ENCODE measurements around the gene ZNF276.
"Not testable (repeated sequence)": the region's sequence is repeated elsewhere in the genome, so short reads cannot be mapped to it uniquely, and the experiment has no call there.

ZNF276 gene

DNA sequence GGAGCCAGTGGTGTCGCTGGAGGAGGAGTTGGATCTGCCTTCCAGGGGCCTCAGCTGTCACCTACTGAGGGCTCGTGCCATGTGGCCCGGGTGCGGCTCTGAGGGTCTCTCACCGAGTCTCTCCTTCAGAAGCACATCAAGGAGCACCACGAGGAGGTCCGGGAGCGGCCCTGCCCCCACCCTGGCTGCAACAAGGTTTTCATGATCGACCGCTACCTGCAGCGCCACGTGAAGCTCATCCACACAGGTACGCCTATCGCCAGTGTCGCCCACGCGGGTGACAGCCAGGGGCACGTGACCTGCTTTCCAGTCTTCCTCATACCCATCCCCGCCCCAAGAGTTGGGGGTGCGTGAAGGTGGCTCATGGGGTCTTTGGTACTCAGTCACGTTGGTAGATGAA lies 12.5 kb downstream of the ZNF276 start:
- no peak for DNase-seq (ENCODE audit: low read depth in 2 of 2, low spot score in 1 of 2)

DNA sequence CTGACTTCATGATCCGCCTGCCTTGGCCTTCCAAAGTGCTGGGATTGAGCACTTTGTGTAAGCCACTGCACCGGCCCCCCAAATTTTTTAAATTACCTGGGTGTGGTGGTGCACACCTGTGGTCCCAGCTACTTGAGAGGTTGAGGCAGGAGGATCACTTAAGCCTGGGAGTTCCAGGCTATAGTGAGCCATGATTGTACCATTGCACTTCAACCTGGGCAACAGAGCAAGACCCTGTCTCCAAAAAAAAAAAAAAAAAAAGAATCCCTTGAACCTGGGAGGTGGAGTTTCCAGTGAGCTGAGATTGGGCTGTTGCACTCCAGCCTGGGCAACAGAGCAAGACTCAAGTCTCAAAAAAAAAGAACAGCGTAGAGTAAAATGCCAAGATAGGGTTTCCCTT lies 15.2 kb downstream of the ZNF276 start:
- DNase-seq (ENCODE audit: low read depth in 2 of 2, low spot score in 1 of 2), result no peak

DNA sequence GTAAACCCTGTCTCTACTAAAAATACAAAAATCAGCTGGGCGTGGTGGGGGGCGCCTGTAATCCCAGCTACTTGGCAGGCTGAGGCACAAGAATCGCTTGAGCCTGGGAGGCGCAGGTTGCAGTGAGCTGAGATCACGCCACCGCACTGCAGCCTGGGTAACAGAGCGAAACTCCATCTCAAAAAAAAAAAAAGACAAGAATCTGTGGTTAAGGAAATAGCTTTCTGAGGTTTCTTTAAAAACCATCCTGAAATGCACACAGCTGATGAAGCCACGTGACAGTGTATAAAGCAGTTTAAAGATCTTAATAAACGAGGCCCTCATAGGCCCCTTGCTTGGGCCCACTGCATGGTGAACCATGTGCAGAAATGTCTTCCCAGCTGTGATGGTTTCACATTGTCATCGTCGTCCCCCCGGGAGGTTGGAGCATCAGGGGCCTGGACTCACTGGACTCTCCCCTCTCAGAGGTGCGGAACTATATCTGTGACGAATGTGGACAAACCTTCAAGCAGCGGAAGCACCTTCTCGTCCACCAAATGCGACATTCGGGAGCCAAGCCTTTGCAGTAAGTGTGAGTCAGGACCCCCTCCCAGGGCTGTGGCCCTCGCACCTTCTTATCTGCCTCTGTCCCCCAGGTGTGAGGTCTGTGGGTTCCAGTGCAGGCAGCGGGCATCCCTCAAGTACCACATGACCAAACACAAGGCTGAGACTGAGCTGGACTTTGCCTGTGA lies 16.2 kb downstream of the ZNF276 start:
- no peak for DNase-seq (ENCODE audit: low read depth in 2 of 2, low spot score in 1 of 2)

DNA sequence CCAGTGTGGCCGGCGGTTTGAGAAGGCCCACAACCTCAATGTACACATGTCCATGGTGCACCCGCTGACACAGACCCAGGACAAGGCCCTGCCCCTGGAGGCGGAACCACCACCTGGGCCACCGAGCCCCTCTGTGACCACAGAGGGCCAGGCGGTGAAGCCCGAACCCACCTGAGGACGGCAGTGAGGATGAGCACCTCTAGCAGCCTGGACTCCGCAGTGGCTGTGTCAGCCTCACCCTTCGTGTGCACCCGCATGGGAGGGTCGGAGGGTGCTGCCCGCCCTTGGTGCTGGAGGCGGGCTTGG lies 16.7 kb downstream of the ZNF276 start:
- no peak for DNase-seq (ENCODE audit: low read depth in 2 of 2, low spot score in 1 of 2)

DNA sequence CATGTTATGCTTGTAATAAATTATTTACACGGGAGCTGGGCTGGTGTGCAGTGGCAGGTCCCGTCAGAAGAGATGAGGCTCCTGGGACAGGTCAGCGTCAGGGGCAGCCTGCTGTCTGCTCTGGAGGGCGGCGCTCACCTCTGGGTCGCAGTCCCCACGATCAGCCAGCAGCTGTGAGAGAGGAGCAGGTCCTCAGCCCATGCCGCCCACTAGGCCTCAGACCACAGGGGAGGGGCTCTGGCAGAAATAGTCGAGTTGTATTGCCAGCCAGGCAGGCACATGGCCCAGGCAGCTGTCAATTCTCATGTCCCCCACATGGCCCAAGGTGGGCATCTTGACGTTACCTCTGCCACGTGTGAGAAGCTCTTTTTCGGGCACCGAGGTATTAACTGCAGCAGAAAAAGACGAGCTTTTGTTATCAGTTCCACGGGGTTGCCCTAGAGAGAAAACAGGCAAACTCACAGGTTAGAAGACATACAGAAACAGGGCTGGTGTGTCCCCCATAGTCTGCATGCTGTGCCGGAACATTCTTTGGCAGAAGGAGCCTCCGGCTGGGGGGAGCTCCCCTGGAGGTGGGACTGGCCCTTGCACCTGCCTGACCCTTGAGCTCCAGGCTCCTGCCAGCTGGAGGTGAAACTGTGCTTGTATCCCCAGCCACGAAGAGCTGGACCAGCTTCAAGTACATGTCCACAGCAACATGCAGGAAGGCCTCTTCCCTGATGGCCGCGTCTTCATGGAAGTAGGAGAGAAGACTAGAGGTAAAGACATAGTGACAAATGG lies 17.4 kb downstream of the ZNF276 start:
- no peak for DNase-seq (ENCODE audit: low read depth in 2 of 2, low spot score in 1 of 2)

DNA sequence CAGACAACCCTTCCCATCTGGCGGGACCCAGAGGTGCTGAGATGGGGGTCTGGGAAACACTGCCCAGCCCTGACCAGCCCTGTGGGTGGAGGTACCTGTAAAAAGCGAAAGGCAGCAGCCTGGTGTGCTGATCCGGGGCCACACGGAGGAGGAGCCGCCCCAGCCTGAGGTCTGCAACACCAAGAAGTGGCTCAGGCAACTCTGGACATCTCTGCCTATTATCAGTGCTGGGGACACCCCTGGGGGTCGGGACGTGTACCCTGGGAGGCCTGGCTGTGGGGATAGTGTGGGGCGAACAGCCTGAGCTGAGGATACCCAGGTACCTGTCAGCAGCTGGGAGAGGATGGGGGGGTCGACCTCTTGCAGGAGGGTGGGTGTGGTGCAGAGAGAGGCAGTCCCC lies 18.0 kb downstream of the ZNF276 start:
- no peak for DNase-seq (ENCODE audit: low read depth in 2 of 2, low spot score in 1 of 2)

DNA sequence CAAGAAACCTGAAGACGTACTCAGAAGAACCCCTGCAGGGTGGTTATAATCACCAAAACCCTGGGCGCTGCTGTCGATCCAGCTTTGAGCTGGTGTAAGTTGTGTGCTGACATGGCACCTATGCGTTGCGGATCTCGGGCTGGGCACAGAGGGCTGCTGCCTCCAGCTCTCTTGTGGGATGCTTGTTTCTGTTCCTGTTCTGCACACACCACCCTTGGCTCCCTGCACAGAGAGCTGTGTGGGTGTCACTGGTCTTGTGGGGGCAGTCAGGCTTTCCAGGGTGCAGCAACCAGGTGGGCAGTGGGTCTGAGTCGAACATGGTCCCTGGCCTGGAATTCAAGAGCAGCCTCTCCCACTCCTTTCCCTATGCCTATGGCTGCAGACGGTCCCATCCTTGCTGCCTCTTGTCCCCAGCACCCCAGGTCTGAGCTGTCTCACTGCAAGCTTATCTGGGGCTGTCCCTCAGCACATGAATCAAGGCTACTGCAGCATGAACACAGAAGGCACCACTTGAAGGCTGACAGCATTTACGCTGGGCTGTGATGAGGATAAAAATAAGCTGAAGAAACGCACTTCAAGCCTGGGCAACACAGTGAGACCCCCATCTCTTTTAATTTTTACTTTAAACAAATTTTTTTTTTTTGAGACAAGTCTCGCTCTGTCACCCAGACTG lies 20.1 kb downstream of the ZNF276 start:
- no peak for DNase-seq (ENCODE audit: low read depth in 2 of 2, low spot score in 1 of 2)

DNA sequence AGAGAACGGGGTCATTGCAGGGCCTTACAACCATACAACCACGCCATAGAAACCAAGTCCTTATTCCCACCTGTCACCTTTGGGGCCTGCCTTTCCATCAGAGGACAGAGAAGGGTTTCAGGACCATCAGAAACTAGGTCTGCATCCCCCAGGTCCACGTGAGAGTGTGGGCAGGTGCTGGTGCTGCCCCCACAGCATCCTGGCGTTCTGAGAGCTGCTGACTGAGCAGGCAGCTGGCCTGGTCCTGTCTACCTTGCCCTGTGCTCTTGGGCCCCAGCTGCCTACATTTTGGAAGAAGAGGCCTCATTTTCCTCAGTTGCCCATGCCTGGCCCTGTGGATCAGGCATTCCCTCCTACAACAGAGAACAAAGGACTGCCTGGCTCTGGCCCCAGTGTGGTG lies 21.6 kb downstream of the ZNF276 start:
- DNase-seq (ENCODE audit: low read depth in 2 of 2, low spot score in 1 of 2), result no peak

DNA sequence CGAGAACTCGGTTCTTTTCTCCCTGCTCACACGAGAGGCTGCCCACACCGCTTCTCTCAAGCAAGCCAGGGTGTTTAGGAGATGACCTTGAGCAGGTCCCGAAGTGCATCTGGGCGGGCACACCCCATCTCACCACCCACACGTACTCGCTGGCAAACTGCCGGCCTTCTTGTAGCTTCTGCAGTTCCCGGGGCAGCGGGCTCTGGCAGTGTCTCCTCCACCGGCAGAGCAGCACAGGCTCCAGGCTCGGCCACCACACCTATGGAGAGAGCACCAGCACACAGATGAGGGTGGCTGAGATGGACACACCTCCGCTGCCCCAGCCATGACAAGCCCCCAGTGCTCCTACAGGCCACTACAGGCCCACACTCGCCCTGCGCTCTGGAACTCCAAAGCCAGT lies 23.5 kb downstream of the ZNF276 start:
- DNase-seq (ENCODE audit: low read depth in 2 of 2, low spot score in 1 of 2), result no peak

DNA sequence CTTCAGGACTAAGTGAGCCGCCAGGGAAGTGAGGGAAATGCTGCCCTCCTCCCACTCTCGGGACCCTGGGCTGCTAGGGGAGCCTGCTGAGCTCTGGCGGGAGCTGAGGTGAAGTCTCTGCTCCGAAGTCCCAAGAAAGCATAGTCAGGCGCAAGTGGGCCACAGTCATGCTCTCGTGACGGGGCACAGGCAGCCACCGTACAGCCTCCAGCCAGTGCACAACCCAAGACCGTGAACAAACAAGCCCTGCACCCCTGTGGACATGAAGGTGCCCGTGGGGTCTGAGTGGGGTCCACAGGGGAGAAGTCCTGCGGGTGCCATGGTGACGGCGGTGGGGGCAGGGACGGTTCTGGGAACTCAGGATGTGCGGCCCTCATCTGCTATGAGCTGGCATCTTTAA lies 24.7 kb downstream of the ZNF276 start:
- no peak for DNase-seq (ENCODE audit: low read depth in 2 of 2, low spot score in 1 of 2)

DNA sequence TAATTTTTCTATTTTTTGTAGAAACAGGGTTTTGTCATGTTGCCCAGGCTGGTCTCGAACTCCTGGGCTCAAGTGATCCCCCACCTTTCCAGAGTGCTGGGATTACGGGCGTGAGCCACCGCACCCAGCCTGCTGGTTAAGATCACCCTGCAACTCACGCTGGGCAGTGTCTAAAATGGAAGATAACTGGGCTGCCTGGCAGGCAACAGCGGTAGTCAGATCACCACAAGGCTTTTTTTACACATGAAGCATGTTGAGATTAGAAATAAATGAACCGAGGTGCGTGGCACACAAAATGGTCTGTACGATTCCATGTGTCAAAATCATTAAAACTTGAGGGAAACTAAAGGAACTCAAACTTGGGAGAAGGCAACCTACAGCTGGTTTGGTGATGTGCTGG lies 26.7 kb downstream of the ZNF276 start:
- DNase-seq (ENCODE audit: low read depth in 2 of 2, low spot score in 1 of 2), result no peak

DNA sequence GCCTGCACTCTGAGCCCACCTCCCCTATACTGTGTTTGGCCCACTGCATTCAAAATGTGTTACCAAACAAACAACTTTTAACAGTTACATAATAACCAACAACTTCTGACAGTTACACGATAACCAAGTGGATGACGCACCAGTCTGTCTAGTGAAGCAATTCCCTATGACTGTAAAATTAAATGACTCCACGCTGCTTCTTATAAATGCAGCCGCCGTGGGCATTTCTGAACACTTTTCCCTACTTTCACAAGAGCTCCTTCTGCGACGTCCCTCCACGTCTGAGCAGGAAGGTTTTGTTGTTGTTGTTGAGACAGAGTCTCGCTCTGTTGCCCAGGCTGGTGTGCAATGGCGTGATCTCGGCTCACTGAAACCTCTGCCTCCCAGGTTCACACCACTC lies 27.6 kb downstream of the ZNF276 start:
- DNase-seq (ENCODE audit: low read depth in 2 of 2, low spot score in 1 of 2), result no peak

DNA sequence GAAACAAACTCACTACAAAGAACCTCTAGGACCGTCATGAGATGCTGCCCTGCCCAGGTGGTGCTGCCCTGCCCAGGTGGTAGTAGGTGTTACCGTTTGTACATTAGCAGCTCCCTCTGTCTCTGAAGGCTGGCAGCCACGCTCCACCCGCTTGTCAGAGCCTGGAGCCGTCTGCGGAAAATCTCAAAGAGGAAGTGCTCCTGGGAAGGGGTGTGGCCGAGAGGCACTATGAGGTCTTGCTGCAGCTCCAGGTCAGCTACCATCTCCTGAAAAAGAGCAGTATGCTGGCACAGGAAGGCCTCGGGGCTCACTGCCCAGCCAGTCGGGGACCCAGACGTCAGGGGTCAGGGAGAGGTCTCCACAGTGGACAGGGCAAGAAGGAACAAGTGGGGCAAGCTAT lies 28.3 kb downstream of the ZNF276 start:
- DNase-seq (ENCODE audit: low read depth in 2 of 2, low spot score in 1 of 2), result no peak

DNA sequence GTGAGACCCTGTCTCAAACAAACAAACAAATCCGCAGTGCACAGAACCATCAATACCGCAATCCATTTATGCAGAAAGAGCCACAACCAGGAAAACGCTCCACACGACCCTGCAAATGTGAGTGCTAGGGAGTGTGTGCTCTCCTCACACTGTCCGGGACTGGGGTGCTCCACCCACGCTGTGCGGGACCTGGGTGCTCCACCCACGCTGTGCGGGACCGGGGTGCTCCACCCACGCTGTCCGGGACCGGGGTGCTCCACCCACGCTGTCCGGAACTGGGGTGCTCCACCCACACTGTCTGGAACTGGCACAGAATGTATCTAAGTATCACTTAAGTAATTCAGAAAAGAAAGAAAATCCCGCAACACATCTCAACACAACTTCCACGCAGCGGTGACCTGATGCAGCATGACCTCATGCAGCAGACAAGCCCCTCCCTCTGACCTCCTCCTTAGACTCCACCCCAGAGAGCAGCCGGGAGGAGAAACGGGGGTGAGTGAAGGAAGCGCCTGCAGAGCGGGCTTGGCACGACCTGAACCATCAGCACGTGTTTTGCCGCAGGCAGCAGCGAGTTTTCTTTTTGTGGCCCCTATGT lies 38.5 kb downstream of the ZNF276 start:
- DNase-seq (ENCODE audit: low read depth in 2 of 2, low spot score in 1 of 2), result no peak

DNA sequence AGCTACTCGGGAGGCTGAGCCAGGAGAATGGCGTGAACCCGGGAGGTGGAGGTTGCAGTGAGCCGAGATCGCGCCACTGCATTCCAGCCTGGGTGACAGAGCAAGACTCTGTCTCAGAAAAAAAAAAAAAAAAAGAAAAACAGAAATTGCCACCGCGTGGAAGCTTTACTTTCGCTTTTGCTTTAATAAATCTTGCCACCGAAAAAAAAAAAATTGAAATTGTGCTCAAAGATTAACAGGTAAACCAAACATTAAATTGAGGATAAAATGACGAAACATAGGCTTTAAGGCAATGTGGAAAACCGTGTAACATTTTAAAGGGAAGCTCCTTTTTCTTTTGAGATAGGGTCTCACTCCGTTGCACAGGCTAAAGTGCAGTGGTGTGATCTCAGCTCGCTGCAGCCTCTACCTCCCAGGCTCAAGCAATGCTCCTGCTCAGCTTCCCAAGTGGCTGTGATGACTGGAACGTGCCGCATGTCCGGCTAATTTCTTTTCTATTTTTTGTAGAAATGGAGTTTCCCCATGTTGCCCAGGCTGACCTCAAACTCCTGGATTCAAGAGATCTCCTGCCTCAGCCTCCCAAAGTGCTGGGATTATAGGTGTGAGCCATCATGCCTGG lies 40.1 kb downstream of the ZNF276 start:
- DNase-seq (ENCODE audit: low read depth in 2 of 2, low spot score in 1 of 2), result no peak

DNA sequence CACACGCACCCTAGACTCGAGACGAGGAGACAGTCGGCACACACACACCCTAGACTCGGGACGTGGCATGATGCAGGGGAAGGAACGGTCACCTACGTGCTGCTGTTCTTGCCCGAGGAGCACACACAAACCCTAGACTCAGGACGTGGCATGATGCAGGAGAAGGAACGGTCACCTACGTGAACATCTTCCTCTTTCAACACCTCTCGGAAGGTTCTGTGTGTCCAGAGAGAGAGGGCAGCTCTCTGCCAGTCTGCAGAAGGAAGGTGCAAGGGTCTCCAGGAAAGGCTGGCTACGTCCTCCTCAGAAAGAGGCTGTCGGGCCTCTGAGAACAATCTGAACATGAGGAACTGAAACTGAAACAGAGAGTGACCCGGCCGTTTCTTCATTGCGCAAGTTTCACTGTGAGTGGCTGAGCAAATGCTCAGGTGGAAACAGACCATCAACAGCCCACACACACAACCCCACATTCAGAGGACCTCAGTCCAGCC lies 43.4 kb downstream of the ZNF276 start:
- peak in 1 of 2 donors; percentile 27 for DNase-seq (ENCODE audit: low read depth in 2 of 2, low spot score in 1 of 2)

DNA sequence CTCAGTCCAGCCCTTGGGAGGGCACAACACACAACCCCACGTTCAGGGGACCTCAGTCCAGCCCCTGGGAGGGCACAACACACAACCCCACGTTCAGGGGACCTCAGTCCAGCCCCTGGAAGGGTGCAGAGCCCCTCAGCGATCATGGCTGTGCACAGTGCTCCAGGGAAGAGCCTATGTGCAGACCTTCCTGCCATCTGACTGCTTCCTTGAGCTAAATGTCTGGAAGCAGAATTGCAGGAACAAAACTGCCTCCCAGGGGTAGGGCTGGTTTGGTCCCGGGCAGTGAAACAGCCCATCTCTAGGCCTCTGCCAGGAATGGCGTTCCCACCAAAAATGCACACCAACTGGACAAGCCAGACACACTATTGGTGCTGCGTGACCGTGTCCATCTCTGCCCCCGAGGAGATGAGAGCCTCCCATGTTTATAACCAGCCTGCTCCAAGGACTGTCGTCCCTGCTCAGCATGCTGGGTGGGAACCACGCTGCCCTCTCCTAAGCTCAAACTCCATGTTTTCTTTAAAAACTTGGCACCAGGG lies 44.0 kb downstream of the ZNF276 start:
- no peak for DNase-seq (ENCODE audit: low read depth in 2 of 2, low spot score in 1 of 2)

DNA sequence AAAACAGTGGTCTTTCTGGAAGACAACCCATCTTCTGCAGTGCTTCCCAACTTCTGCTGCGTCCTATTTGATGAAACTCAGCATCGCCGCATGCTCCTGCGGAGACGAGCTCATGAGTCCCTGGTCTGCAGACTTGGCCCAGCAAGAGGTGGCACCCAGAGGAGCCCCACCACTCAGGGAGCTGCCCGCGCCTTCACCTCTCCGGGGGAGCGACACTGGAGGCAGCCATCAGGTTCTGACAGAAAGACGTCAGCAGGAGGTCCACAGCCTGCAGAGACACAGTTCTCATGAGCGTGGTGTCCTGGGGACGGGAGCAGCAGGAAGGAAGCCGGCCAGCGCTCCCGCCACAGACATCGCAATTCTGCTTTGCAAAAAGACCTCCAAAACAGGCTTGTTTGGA lies 49.0 kb downstream of the ZNF276 start:
- no peak for DNase-seq (ENCODE audit: low read depth in 2 of 2, low spot score in 1 of 2)

DNA sequence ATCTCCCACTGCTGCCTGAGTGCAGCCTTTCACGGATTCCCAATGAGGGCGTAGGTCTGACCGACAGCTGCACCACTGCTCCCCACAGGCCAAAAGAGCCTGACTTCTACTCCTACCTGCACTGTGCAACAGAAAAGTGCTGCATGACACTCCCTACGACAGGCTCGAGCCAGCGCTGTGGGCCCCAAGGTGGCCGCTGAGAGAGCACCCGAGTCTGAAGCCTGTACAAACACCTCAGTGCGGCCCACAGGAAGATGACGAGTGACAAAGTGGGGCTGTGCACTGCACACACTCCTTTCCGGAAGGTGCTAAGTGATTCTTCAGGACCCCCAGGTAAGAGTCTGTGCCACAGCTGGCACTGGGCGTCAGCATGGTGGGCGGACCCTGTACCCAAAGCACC lies 53.9 kb downstream of the ZNF276 start:
- no peak for DNase-seq (ENCODE audit: low read depth in 2 of 2, low spot score in 1 of 2)

DNA sequence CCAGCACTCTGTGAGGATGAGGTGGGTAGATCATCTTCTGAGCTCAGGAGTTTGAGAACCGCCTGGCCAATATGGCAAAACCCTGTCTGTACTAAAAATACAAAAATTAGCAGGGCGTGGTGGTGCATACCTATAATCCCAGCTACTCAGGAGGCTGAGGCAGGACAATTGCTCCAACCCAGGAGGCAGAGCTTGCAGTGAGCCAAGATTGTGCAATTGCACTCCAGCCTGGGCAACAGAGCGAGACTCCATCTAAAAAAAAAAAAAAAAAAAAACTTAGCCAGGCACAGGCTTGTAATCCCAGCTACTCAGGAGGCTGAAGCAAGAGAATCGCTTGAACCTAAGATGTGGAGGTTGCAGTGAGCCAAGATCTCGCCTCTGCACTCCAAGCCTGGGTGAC lies 56.9 kb downstream of the ZNF276 start:
- not testable (repeated sequence) for DNase-seq (ENCODE audit: low read depth in 2 of 2, low spot score in 1 of 2)

DNA sequence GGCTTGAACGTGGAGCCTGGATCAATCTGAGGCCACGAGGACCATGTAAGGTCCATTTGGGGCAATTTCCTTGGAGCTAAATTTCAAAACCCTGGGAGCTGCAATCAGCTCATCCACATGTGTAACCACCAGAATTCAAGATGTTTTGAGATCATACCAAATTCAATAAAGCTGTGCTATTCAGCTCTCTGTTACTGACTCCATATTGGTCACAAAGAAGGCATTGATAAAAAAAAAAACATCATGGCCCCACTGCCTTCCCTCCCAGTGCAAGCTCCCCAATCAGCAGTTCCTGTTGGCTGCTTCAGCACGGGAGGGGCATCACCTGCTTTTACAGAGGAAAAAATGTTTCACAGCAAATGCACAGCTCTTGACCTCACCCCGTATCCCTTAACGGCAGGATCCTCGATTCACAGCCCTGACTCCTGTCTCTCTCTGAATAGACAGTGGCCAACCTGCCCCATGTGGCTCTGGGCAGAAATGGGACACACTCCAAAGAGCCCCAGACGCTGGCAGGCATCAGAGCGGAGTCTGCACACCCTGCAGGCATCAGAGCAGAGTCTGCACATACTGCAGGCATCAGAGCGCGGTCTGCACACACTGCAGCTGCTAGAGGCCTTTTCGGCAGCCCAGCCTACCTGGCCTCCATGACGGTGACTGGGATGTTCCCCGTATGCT lies 58.0 kb downstream of the ZNF276 start:
- no peak for DNase-seq (ENCODE audit: low read depth in 2 of 2, low spot score in 1 of 2)
